NCI-H1436 (cell line): Measurements from ENCODE around the gene IMMP2L.
"Not testable (repeated sequence)": the region's sequence is repeated elsewhere in the genome, so short reads cannot be mapped to it uniquely, and the experiment has no call there.

Experiments used
- DNase-seq: peaks from one replicate; lab custom pipeline; 2025; lab: John Stamatoyannopoulos, UW

IMMP2L gene

DNA sequence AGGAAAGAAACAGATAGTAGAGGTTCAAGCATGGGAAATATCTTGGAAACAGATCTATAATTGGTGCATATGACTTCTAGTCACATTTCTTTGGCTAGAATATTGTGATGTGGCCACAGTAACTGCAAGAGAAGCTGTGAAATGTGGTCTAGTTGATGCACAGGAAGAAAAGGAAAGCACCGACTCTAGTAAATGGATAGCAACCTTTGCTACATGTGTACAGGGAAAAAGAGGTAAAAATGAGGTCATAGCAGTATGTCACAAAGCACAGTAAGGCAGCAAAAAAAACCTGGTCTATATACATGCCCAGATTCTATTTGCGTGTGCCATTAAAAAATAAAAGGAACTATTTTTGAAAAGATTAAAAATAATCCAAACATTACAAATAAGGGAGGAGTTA, 573.9 kb downstream of the IMMP2L start:
- DNase-seq, result no peak

DNA sequence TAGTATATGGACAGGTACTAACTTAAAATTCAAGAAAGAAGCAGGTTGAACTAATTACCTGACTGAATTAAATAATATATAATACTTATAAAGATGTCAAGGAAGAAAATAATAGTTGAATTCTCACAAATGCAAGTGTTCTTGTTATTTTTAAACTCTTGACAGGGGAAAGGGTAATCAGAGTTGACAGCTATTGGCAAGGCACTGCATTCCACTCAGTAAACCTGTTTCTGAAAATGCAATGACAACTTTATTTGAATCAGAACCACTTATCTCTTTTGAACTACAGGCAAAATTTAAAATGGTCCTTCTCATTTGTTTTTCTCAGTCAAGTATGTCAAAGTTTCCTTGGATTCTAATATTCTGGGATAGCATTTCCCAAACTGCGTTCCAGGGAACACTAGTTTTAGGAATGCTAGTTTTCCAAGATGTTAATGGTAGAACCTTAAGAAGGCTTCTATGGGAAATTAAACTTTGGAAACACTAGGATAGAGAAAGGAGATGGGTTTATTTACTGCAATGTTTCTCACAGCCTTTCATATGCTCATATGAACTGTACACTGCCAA, 575.1 kb downstream of the IMMP2L start:
- DNase-seq, result no peak

DNA sequence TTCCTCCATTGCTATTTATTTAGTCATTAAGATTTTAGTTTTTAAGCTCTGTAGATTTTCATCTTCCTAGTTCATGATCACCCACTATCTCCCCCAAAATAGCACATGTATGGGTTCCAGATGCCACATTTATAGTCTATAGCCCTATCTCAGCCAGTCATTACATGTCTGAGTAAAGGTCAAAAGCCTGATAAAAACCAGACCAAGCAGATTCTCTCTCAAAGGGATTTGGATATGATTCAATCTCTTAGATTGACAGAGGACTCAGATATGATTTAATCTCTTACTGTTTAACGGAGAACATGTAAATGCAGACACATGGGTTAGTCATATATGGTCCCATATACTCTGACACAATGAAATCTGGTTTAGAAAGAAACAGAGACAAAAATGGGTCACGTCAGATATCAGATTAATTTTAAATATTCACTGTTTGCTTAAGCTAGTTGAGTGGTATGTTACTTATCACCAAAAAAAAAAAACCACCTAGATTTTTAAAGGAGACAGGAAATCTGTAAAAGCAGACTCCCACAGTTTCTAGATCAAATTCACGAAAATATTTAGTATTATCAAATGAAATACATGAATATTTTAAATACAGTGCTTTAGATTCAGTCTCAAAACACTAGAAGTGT, 578.4 kb downstream of the IMMP2L start:
- DNase-seq, result no peak

DNA sequence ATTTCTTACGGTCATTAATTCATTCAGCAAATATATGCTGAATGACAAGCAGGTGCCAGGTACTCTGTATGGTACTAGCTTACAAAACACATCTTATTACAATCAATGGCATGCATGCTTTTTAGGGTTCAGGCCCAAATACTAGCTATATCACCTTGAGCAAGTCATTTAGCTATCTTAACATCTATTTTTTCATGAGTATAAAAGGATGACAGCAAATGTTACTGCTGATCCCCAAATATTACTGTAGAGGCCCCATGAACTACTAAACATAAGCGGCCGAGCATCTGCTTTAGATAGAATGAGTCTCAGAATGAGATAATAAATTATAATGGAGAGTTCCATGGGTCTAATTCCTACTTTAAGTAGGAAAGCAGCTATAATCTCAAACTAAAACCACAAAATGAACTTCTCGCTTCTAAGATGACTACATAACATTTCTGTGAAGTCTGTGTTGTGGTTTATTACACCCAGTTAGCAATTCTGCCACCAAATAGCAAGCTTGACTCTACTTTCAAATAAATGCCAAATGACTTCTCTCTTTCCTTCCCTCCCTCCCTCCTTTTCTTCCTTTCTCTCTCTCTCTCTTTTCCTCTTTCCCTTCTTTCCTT, 585.1 kb downstream of the IMMP2L start:
- no peak for DNase-seq

DNA sequence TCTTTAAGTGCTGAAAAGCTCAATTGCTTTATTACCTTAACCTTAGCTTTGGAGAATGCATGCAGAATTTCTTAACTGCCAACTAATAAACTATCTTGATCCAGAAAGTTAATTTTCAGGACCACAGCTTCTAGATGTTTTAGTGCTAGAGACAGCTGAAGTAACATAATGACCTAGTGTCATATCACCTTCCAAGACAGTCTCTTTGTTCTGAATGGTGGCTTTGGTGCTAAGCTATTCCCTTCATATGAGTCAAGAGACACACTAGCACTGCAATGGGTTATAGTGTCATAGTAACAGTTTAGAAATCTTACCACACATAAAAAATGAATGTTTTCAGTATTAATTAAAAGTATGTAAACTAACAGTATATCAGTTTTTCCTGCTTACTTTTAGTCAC, 586.8 kb downstream of the IMMP2L start:
- DNase-seq, result no peak

DNA sequence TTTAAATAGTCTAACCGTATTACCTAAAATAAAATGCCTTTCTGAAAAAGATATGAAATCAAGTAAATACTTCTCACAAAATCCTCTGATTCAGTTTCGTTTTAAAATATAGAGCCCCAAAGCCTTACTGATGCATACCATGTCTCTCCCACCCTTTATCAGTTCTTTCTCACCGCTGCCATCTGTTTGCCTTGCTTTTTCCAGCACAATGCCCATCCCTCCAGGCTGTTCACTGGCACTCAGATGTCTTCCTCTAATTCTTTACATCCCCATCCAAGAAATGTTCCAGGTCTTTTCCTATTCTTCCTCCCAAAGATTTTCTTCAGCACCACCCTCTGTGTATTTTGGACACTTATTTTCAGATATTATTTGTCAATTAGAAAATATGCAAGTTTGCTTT, 587.9 kb downstream of the IMMP2L start:
- no peak for DNase-seq

DNA sequence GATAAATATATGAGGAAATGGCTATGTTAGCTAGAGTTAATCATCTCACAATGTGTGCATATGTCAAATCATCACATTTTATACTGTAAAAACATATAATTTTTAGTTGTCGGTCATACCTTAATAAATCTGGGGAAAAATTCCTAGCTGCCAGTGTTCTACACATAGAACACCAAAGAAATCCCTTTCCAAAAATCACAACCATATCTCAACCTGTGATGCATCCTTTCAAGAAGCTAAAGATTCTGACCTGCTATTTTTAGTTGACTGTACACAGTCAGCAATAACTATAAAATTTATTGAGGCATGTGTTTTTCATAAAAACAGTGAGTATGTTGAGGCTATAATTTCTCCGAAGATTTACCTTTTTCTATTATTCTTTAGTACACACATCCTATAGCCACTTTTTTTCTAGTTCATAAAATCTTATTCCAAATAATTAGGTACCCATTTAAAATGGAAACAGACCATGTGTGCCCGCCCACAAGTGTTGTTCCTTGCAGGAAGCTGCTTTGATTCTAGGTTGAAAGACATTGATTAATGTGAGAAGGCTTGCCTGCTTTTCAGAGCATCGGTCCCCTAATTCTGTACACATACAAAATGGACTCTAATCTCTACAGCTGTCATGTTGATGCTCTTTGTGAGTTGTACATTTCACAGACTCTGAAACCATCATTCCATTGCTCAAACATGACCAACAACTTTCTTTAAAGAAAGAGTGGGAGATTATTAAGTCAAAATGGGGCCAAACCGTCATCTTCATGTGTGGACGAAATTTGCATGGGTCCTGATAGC, 588.9 kb downstream of the IMMP2L start:
- no peak for DNase-seq

DNA sequence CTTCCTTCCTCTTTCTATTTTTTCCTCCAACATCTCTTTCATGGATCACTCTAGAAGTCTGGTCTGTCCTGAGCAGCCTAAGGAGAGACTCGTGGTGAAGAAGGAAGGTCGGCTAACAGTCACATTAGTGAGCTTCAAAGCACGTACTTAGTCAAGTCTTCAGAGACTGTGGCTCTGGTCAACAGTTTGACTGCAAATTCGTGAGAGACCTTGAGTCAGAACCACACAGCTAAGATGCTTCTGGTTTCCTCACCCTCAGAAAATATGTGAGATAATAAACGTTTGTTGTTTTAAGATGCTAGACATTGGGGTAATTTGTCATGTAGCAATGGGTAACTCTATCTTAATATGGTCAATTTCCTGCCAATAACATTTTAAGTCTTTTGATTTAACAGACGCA, 597.5 kb downstream of the IMMP2L start:
- DNase-seq, result no peak

DNA sequence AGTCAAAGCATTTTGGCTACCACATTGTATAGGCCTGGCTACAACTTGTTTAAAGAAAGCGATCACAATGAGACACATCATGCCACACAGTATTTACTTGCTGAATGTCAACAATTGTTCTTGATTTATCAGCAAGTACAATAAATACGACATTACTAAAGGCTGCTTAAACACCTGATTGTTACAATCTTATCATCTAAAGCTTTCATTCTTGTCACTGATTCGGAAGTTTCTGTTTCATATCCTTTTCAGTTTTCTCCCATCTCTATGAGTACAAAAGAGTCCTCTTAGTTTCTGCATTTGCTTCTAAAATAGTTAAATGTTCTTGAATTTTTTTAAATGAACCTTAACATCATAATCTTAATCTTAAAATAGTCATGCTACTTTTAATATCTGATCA, 599.5 kb downstream of the IMMP2L start:
- no peak for DNase-seq

DNA sequence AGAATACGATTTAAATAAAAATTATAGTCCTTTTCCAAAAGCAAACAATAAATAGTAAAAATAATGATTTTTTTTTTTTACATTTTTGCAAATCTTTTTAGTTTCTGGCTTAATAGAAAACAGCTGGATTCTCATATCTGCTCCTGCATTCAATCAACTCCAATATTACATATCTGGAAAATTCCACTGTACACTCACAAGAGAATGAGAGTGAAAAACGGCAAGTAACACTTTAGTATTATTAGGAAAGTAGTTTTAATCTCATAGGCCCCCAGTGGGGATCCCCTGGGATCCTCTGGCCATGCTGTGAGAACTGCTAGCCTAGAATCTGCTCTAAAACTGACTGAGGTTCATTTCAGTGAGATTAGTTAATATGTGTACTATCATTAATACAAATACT, 599.9 kb downstream of the IMMP2L start:
- DNase-seq, result no peak

DNA sequence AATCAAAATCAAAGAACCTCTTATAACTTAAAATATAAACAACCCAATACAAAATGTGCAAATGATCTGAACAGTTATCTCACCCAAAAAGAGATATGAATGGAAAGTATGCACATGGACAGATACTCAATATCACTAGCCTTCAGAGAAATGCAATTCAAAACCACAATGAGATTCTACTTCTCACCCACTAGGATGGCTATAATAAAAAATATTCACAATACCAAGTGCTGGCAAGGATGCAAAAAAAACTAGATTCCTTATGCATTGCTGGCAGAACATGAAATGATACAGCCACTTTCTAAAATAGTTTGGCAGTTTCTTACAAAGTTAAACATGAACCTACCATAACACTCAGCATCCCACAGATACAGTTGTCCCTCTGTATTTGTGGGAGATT, 601.5 kb downstream of the IMMP2L start:
- no peak for DNase-seq

DNA sequence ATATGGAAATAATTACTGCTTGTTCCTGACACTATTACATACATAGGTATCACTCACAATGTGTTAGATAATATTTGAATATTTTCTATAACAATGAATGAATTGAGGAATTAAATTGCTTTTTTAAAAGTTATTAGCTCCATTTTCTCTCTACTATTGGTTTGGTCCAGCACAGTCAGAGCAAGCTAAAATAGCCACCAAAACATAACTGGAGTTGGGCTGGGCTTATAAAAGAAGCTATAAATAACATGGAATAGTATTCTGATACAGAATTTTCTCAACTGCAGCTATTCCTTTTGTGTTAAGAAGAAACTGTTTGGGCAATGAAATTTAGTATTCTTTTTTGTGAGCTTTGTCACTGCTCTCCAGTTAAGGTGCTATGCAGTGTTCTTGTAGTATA, 614.0 kb downstream of the IMMP2L start:
- no peak for DNase-seq

DNA sequence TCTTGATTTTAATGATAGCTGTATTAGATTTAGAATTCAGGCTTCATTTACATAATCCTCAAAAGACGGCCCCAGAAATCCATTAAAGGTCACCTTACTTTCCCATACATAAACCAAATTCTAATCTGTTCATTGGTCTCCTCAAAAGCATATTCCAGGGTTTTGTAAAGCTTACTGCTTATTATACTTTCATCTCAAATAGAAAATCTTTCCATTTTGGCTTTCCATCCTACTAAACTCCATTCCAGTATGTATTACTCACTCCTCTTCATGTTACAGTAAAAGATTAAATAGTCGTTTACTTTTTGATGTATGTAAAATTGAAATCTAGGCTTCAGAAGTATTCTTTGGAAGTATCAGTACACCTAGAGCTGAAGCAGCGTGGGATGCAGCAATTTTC, 614.9 kb downstream of the IMMP2L start:
- DNase-seq, result no peak

DNA sequence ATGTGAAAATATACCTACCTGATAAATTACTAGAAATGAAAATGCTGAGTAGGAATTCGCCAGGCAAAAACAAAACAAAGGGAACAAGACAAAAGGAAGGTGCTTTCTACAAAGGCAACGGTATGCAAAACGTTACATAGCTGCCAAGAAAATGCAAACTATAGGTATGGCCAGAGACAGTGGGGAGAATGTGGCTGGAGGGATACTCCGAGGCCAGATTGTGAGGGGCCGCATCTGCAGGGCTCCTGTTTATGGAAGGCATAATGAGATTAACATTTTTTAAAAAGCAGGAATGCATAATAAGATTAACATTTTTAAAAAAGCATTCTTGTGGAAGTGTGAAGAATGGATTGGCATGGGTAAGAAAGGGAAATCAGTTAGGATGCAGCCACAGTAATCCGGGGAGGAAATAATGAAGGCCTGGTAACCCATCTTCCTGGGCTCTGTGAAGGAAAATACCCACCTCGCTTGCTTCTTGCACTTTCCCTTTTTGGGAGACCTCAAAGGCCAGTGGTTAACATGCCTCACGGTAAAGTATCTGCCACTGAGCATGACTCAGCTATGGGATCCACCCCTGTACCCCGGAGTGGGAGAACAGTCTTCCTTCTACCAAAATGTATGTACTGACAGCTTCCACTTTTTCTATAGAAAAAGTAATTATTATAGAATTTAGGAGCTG, 617.2 kb downstream of the IMMP2L start:
- no peak for DNase-seq

DNA sequence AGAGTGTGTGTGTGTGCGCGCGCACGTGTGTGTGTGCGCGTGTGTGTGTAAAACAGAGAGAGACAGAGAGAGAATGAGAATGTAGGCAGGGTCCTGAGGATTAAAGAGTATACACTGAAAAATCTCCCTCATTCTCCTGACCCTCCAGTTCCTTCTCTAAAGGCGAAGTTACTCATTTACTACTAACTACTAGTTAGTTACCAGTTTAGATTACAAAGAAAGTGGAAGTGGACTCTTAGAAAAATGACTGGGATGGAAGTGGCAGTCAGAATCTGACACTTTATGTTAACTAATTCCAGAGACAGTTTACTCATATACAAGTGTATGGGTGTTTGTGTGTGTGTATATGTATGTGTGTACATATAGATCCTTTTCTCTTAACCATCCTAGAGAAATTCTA, 617.8 kb downstream of the IMMP2L start:
- DNase-seq, result no peak

DNA sequence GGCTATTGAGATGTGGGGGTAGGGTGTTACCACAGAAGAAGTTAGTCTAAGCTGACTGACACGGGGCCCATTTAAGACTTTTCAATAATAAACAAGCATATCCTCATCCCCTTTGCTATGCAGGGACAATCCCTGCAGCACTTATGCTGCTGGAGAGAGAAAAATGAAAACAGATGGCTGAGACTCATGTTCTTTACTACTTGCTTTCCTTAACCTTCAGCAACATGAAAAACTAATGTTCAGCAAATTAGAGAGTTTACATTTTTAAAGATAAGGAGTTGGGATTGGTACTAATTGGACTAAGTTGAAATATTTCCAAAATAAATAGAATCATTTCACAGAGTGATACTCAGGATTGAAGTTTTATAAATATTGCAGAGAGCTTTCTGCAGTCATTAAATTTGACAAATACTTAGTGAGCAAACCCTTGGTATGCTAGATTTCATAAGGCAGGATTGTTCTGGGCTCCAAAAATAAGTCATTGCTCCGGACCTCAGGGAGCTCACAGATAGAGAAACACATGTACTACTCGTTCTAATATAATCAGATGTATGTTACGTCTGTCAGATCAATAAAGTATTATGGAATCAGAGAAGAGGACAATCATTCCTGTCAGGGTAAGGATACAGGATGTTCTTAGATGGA, 618.5 kb downstream of the IMMP2L start:
- no peak for DNase-seq

DNA sequence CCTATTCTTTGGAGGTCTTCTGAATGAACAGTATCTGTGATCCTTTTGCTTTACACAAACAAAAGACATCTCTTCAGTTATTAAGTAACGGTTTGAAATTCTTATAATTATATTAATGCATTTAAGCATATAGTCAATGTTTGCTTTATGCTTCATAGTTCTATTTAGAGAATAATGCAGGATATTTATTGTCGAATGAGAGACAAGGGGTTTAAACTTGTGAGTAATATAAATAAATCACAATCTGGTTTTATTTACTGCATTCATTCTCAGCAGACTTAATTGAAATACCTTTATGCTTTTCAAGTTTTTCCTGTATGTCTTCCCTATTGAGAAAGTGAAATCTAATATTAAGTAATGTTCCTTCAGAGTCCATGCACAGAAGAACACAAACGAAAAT, 620.9 kb downstream of the IMMP2L start:
- DNase-seq, result no peak

DNA sequence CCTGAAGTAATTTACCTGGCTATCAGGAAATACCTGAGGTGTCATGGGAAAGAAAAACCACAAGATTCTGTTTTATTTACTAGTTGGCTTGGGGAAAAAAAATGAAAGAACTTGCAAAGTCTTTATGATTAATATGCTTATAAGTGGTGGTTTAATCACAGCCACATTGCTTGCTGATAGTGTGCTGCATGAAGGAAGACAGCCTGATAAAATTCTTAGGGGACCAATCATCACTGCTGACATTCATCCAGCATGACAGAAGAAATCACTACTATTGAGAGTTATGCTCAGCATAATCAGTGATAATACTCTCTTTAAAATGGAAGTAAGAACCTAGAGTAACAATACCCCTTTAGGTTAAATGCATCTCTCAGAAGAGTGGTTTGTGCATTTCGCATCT, 621.5 kb downstream of the IMMP2L start:
- no peak for DNase-seq

DNA sequence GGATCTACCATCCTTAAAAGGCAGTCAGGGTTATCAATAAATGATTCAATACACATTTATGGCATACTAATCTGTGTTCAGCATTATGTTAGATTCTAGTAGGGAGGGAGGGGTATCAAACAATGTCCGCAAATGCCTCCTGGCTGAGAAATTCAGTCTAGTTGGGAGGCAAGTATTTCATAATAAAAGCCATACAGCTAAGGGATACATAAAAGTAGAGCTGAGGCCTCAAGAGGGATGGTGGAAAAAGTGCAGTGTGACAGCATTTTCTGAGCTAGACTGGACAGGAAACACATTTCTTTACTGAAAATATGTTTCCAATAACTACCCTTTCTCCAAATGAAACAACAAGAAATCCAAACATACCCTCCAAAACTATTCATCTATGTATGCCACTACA, 624.1 kb downstream of the IMMP2L start:
- DNase-seq, result no peak

DNA sequence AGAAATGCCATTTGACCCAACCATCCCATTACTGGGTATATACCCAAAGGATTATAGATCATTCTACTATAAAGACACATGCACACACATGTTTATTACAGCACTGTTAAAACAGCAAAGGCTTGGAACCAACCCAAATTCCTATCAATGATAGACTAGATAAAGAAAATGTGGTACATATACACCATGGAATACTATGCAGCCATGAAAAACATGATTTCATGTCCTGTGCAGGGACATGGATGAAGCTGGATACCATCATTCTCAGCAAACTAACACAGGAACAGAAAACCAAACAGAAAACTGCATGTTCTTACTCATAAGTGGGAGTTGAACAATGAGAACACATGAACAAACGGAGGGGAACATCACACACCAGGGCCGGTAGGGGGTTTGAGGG, 625.6 kb downstream of the IMMP2L start:
- not testable (repeated sequence) for DNase-seq

DNA sequence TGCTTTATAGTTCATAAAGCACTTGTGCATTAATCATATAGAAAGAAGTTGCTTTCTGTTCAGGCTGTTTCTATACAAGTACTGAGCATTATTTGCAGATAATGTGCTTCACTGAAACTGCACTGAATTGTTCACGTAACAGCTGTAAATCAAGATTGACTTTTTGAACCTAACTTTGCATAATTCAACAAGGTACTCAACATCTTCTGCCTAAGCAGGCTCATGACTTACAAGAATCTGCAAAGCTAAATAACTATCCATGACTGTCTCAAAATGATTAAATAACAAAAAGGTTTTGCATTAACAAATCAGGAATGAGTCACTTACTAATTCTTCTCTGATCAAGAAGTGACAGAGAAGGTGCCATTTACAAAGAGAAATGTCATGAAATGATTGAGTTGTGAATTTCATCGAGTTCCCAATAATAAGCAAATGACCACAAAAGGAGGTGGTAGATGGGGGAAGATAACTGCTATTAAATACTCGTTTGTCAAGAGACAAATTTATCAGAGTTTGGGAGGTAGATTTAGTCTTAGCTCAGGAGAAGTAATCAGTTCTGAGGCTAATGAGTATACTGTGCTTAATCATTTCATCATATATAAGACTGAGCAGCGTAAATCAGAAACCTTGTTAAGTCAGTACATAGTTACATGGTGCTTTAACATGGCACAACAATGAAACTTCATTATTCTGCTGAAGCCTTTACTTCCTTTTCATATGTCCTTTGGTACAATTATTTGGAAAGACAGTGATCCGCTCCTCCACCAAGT, 632.6 kb downstream of the IMMP2L start:
- DNase-seq, result no peak
